Endodermal cell (in vitro differentiated cells): ENCODE data around the gene COL26A1. TPM values are rescaled to one million over a fixed set of nuclear protein-coding genes. Genes with fewer than 3 reads are reported as not detected.

Experiments used
- DNase-seq: peaks from one replicate; pipeline ENCODE4 v3.0.0-alpha.2; 2017
- H3K27ac ChIP-seq: 2 replicates; pipeline ENCODE4 v1.5.1; 2013; ENCODE audit warnings: mild to moderate bottlenecking, low read depth, low read length, moderate library complexity
- H3K27me3 ChIP-seq: 2 replicates; pipeline ENCODE4 v1.6.1; 2013; ENCODE audit warnings: mild to moderate bottlenecking, low read length, moderate library complexity; ENCODE audit not compliant: insufficient read depth, control insufficient read depth, poor library complexity, severe bottlenecking
- H3K36me3 ChIP-seq: 2 replicates; pipeline ENCODE4 v1.7.0; 2013; ENCODE audit warnings: mild to moderate bottlenecking, low read length, moderate library complexity; ENCODE audit not compliant: control insufficient read depth, insufficient read depth
- H3K4me1 ChIP-seq: one replicate; pipeline ENCODE4 v1.7.0; 2013; ENCODE audit warnings: low read length; ENCODE audit not compliant: control insufficient read depth, insufficient read depth
- H3K4me3 ChIP-seq: 2 replicates; pipeline ENCODE4 v1.5.1; 2013; ENCODE audit warnings: mild to moderate bottlenecking, low read length, moderate library complexity
- H3K9ac ChIP-seq: 2 replicates; pipeline ENCODE4 v1.6.1; 2013; ENCODE audit warnings: mild to moderate bottlenecking, low read length, moderate library complexity; ENCODE audit not compliant: poor library complexity, severe bottlenecking; ENCODE audit errors: extremely low read depth
- H3K9me3 ChIP-seq: 2 replicates; pipeline ENCODE4 v1.6.1; 2013; ENCODE audit warnings: mild to moderate bottlenecking, low read length, moderate library complexity; ENCODE audit not compliant: control insufficient read depth
- H3K27ac Mint-ChIP-seq: 2 replicates; pipeline ENCODE4 v1.8.0; 2020; ENCODE audit warnings: mixed read lengths
- H3K27me3 Mint-ChIP-seq: 2 replicates; pipeline ENCODE4 v1.8.0; 2021; ENCODE audit warnings: mild to moderate bottlenecking, mixed read lengths; ENCODE audit not compliant: insufficient read depth
- H3K36me3 Mint-ChIP-seq: 2 replicates; pipeline ENCODE4 v1.8.0; 2020; ENCODE audit warnings: low read depth, mixed read lengths
- H3K4me1 Mint-ChIP-seq: 2 replicates; pipeline ENCODE4 v1.8.0; 2020; ENCODE audit warnings: mixed read lengths
- H3K4me3 Mint-ChIP-seq: 2 replicates; pipeline ENCODE4 v1.8.0; 2020; ENCODE audit warnings: mild to moderate bottlenecking, moderate library complexity, mixed read lengths
- H3K9me3 Mint-ChIP-seq: 2 replicates; pipeline ENCODE4 v1.8.0; 2020; ENCODE audit warnings: mild to moderate bottlenecking, mixed read lengths
- WGBS, 2 experiments: methylation state at CpG; one replicate each; pipeline versions ENCODE4 v1.1.5 to v1.1.7; 2013; ENCODE audit warnings: missing lambda C conversion rate in 2 of 2, mixed read lengths in 1 of 2; ENCODE audit not compliant: insufficient coverage in 1 of 2, insufficient read length in 1 of 2; 5-methylcytosine and 5-hydroxymethylcytosine counted together
- total RNA-seq, 2 donors: library from RNA; stranded (reverse); fragmentation: NEBNext Ultra II Directional in 1 of 2; extraction: Animal tissue kit (Norgen Biotek cat#: 25700) in 1 of 2; gene quantifications; 2 replicates in 1 of 2; 3 replicates in 1 of 2; pipeline ENCODE4 v1.2.1, GENCODE V29; 2021
- TF ChIP-seq, protein P1 (sequence below): fragments of 200-600 bp; sonication (generic); conservative IDR thresholded peaks from 2 replicates; pipeline ENCODE4 v1.5.0; 2021; ENCODE audit warnings: antibody characterized with exemption, mild to moderate bottlenecking

COL26A1 gene
- total RNA-seq, 2 donors from 2014 or later, result 41.2 to 47.0 TPM

- 90 to 97% methylated on average over 3 to 5 of the region's 5 CpGs for WGBS, 2 experiments
- DNase-seq, result no peak
- H3K27ac Mint-ChIP-seq, result no peak overlapping the region
Observed at GRCh38 chr7:101453617-101454016, 90.9 kb downstream of the COL26A1 start.

GRCh38 chr7:101457001-101457750, 94.5 kb downstream of the COL26A1 start:
- H3K4me1 ChIP-seq, result no peaks in the 10 kb centered on the region
- H3K4me3 ChIP-seq, result no peak overlapping the region
- H3K9ac ChIP-seq, result no peak overlapping the region
- no peaks in the 10 kb centered on the region for H3K4me1 Mint-ChIP-seq
- H3K27ac ChIP-seq, result no peak overlapping the region
- H3K4me3 Mint-ChIP-seq, result no peak overlapping the region
- TF ChIP-seq, protein P1, sequence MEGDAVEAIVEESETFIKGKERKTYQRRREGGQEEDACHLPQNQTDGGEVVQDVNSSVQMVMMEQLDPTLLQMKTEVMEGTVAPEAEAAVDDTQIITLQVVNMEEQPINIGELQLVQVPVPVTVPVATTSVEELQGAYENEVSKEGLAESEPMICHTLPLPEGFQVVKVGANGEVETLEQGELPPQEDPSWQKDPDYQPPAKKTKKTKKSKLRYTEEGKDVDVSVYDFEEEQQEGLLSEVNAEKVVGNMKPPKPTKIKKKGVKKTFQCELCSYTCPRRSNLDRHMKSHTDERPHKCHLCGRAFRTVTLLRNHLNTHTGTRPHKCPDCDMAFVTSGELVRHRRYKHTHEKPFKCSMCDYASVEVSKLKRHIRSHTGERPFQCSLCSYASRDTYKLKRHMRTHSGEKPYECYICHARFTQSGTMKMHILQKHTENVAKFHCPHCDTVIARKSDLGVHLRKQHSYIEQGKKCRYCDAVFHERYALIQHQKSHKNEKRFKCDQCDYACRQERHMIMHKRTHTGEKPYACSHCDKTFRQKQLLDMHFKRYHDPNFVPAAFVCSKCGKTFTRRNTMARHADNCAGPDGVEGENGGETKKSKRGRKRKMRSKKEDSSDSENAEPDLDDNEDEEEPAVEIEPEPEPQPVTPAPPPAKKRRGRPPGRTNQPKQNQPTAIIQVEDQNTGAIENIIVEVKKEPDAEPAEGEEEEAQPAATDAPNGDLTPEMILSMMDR, result no peak
- DNase-seq, result no peak
- no peak overlapping the region for H3K27ac Mint-ChIP-seq
- no peaks in the 10 kb centered on the region for H3K36me3 Mint-ChIP-seq
- H3K27me3 Mint-ChIP-seq, result no peaks in the 10 kb centered on the region
- H3K9me3 Mint-ChIP-seq, result no peaks in the 10 kb centered on the region
- H3K9me3 ChIP-seq, result no peaks in the 10 kb centered on the region
- H3K27me3 ChIP-seq, result no peaks in the 10 kb centered on the region
- WGBS, 2 experiments, result 92 to 100% methylated on average over 4 to 6 of the region's 6 CpGs
- H3K36me3 ChIP-seq, result no peaks in the 10 kb centered on the region

More at GRCh38 chr7:101453617-101454016, 90.9 kb downstream of the COL26A1 start:
- peaks cover 7% of the 10 kb centered on the region for H3K36me3 Mint-ChIP-seq
- Histone ChIP-seq H3K27me3 (no peaks in the 10 kb centered on the region), H3K27ac (no peak overlapping the region), H3K4me3 (no peak overlapping the region), H3K4me1 (no peaks in the 10 kb centered on the region), H3K9ac (no peak overlapping the region), H3K36me3 (no peaks in the 10 kb centered on the region), H3K9me3 (no peaks in the 10 kb centered on the region)
- no peaks in the 10 kb centered on the region for H3K27me3 Mint-ChIP-seq
- TF ChIP-seq, protein P1, result no peak
- H3K4me3 Mint-ChIP-seq, result no peak overlapping the region
- no peaks in the 10 kb centered on the region for H3K9me3 Mint-ChIP-seq
- no peaks in the 10 kb centered on the region for H3K4me1 Mint-ChIP-seq

DNA sequence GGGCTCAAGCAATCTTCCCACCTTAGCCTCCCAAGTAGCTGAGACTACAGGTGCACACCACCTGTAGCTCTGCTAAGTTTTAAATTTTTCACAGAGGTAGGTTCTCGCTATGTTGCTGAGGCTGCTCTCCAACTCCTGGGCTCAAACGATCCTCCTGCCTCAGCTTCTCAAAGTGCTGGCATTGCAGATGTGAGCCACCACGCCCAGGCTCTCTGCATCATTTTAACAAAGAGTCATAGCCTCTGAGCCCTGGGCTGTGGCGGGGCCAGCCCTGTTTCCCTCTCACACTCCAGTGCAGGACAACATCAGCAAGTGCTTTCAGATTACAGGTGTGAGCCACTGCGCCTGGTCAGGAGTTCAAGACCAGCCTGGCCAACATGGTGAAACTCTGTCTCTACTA, 102.5 kb downstream of the COL26A1 start:
- Mint-ChIP-seq H3K4me1 (peaks cover 2% of the 10 kb centered on the region), H3K9me3 (no peaks in the 10 kb centered on the region), H3K4me3 (no peak overlapping the region), H3K27me3 (no peaks in the 10 kb centered on the region), H3K36me3 (peaks cover 1% of the 10 kb centered on the region), H3K27ac (peak overlapping the region; percentile 53)
- 91 to 93% methylated on average over 5 of the region's 5 CpGs for WGBS, 2 experiments
- no peaks in the 10 kb centered on the region for H3K36me3 ChIP-seq
- no peak overlapping the region for H3K9ac ChIP-seq
- TF ChIP-seq, protein P1, result no peak
- H3K4me1 ChIP-seq, result no peaks in the 10 kb centered on the region
- no peaks in the 10 kb centered on the region for H3K9me3 ChIP-seq
- H3K27me3 ChIP-seq, result no peaks in the 10 kb centered on the region
- DNase-seq, result no peak
- no peak overlapping the region for H3K27ac ChIP-seq
- H3K4me3 ChIP-seq, result no peak overlapping the region
